ENCODE results near the gene PRKCZ.

- no peak for TF ChIP-seq ZNF274 (IDR thresholded peaks at IDR 0.05; ENCODE audit: low read depth, low read length)
- no peak for TF ChIP-seq YY1 (IDR thresholded peaks at IDR 0.05; ENCODE audit: insufficient read depth, insufficient read length)
- no peak for TF ChIP-seq SUZ12 (IDR thresholded peaks at IDR 0.05; ENCODE audit: extremely low read depth, insufficient read depth, insufficient read length)
Observed at GRCh38 chr1:2068951-2069350, 18.7 kb downstream of the PRKCZ start.

Data from NT2/D1 (cell line).